HPDE6-E6E7 (cell line): ENCODE data around the gene CYB561.
A peak's percentile ranks its signal among the peaks of the same experiment; 100 is the strongest.

Experiments used
- DNase-seq: peaks from one replicate; pipeline ENCODE4 v3.0.0; 2011; ENCODE audit warnings: missing footprints; ENCODE audit errors: extremely low spot score

The CYB561 gene, protein sequence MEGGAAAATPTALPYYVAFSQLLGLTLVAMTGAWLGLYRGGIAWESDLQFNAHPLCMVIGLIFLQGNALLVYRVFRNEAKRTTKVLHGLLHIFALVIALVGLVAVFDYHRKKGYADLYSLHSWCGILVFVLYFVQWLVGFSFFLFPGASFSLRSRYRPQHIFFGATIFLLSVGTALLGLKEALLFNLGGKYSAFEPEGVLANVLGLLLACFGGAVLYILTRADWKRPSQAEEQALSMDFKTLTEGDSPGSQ

DNA sequence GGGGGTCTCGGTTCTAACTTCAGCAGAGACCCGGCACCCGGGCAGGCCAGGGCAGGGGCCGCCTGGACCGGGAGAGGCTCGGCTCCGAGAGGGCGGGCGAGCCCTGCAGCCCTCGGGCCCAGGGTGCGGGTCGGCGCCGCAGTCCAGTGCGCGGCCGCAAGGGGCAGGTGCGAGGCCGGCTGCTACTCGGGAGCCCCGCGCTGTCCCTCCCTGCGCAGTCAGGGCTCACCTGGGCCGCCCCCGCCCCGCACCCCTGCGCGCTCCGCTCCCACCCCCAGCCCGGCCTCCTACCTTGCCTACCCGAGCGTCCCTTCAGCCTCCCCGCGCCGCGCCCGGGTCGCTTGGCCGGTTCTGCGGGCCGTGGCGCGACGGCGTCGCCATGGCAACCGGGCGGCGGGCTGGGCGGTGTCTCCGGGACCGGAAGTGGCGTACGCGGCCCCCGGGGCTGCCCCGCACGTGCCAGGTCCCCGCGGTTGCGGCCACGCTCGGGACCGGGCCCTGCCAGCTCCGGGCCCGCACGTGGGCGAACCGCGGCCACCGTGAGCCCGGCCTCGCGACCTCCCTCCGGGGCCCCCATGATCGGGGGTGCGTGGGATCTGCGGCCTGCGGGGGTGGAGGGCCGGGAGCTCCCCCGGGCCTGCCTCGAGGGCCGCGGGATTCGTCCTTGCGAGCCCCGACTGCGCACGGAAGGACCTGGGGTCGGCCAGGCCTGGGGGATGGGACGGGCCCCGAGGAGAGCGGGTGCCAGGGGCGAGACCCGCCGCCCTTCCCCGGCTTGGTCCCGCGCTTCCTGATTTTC lies at the start of gene CYB561:
TSS of gene CYB561 (minus strand) at position 353 of the 799 bp plus-strand sequence. CDS start 8,759 bp downstream, outside the sequence.
- DNase-seq, result peak; percentile 81

DNA sequence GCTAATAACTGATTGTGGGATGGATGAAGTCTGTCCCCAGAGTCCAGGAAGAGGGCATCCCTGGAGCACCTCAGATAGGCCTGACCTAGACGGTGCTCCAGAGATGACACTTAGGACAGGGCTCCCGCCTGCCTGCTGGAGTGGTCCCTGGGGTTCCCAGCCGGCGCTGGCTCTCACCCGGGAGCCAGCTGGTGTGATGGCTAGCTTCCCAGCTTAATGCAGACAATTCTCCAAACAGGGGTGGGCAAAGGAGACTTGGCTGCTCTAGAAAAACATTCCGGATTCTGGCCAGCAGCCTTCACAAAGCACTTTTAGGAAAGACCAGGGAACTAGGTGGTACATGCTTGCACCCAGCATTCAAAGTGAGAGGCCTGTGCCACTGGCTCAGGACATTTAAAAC lies 49.4 kb upstream of the CYB561 start:
- no peak for DNase-seq

DNA sequence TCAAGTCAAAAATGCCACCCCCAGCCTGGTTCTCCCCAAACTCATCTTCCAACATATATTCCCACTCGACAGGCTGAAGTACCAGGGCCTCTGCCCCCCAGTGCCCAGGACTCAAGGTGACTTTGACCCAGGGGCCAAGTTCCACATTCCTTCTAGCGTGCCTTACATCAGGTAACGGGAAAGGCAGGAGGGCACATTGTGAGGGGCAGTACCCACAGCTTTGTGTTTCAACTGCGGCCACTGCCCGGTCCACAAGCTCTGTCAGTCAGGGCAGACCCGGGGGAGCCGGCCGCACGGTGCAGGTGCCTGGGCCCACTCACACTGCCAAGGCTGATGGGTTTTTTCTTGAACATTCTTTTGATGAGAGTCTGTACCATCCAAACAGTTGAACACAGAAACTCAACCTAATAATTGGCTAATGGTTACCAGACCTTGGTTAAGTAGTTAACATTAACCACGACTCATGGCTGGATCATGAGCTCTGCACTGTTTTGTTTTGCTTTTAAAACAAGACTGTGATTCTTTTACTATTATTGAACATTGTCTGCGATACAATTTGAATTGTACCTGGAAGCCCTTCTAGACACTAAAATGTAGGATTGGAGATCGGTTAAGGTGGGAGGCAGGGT lies 48.3 kb upstream of the CYB561 start:
- no peak for DNase-seq

DNA sequence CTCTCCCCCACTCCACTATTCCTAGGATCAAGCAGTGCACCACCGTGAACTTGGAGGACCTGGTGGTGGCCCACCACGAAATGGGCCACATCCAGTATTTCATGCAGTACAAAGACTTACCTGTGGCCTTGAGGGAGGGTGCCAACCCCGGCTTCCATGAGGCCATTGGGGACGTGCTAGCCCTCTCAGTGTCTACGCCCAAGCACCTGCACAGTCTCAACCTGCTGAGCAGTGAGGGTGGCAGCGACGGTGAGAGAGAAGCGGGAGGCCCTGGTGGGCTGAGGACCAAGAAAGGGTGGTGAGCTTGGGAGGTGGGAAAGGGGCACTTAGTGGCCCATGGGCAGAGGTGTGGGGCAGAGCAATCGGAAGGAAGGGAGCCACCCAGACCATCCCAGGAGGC lies 47.3 kb upstream of the CYB561 start:
- no peak for DNase-seq

DNA sequence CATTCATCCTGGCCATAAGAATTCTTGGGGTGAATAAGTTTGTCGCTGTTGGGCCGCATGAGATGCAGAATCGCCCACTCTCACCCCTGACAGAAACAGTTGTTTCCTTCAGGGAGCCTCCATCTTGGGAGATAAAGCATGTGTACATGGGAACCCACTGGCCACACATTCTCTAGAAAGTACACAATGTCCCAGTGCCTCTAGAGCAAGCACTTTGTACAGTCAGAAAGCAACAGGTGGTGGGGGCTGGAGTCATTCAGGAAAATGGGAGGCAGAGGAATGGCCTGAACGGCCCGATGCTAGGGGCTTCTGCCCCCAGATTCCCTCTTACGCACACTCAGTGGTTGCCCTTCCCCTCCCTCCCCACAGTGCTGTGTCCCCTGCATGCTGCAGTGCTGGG lies 46.8 kb upstream of the CYB561 start:
- no peak for DNase-seq

DNA sequence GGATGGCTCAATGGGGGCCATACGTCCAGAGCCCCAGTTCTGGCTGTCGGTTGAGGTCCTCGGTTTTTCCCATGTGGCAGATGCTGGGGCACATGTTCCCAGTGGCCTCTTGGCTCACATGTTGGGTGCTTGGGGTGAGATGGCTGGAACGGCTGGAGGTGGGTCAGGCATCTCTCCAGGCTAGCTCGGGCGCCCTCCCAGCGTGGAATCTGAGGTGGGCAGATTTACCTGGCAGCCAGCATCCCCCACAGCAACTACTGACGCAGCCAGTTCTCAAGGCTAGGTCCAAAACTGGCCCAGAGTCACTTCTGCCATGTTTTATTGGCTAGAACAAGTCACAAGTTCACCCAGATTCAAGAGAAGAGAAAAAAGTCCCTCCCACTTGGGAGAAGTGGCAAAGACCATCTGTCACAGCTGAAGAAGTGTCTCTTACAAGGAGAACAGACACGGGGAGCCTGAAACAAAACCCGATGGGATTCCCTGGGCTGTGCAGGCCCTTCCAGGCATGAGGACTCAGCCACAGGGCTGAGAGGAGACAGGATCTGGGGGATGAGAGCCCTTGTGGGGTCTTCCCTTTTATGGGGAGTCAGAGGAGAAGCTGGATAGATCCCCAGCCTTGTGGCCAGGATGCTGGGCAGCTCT lies 46.0 kb upstream of the CYB561 start:
- DNase-seq, result no peak

DNA sequence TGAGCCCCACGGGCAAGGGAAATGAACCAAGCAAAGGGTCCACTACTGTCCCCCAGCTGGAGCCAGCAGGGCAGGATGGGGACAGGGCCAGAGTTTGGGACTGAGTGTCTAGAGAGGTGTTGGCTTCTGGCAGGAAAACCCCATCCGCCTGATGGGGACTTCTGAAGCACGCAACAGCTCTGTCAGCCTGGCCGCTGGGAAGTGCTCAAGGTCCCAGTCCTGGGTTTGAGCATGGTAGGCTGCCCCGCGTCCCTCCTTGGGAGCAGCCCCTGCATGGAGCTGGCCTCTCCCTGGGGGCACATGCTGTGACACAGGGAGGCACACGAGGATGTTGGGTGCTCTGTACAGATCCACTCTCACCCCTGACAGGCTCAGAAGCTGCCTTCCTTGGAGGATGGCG lies 45.3 kb upstream of the CYB561 start:
- DNase-seq, result no peak

DNA sequence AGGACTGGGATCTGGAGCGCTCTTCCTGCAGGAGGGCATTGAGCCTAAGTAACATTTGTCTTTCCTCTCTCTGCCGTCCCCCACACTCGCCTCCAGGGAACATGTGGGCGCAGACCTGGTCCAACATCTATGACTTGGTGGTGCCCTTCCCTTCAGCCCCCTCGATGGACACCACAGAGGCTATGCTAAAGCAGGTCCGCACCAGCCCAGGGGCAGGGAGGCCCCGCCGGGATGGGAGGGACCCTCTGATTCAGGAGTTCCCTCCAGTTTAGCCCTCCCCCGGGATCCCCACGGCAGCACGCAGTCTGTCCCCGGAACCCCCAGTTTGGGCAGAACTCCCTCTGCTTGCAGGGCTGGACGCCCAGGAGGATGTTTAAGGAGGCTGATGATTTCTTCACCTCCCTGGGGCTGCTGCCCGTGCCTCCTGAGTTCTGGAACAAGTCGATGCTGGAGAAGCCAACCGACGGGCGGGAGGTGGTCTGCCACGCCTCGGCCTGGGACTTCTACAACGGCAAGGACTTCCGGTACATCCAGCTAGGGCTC lies 44.8 kb upstream of the CYB561 start:
- no peak for DNase-seq

DNA sequence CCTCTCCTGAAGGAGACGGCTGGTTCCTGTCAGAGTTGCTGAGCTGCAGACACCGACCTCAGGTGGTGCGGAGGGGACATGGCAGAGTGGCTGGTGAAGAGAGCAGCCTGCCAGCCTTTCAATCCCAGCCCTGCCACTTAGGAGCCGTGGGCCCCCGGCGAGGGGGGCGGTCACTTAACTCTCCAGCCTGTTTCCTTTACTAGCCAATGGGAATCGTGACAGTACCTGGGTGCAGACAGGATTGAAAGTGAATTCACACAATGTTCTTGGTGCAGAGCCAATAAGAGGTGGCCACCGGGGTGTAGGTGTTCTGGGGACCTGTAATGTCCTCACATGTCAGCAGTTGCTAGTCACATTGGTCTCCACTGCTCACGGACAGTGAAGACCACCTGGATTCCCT lies 44.2 kb upstream of the CYB561 start:
- no peak for DNase-seq

DNA sequence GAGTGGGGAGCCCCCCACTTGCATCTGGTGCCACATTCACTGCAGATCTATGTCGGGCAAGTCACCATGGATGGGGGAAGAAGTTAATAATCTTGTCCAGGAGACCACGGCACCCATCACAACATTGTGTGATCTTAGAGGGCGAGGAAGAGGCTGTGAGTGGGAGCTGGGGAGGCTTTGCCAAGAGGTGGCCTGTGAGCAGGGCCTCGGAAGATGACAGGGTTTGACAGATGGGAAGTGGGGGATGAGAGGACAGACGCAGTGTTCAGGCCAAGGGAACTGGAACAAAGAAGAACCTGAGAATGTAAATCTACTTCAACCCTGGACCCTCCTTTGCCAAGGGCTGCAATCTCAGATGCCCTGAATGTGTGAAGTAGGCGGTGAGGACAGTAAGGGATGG lies 43.2 kb upstream of the CYB561 start:
- no peak for DNase-seq

DNA sequence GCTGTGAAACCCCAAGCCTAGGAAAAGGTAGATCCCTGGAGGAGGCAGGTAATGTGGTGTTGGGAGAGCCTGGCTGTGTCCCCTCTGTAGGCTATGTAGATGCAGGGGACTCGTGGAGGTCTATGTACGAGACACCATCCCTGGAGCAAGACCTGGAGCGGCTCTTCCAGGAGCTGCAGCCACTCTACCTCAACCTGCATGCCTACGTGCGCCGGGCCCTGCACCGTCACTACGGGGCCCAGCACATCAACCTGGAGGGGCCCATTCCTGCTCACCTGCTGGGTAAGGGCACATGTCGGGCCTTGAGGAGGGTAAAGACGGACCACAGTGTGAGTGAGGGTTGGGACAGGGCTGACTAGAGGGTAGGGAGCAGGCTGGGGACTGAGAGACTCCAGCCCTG lies 42.7 kb upstream of the CYB561 start:
- DNase-seq, result no peak

DNA sequence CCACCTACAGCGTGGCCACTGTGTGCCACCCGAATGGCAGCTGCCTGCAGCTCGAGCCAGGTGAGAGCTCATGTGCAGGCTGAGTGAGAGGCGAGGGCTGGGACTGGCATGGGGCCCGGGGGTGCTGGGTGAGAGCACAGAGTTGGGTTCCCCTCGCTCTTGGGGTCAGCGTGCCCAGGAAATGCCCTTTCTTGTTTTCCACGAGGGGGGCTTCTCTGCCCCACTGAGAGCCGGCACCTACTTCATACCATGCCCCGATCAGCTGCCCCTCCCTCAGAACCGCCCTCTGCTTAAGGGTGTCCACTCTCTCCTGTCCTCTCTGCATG lies 40.9 kb upstream of the CYB561 start:
- DNase-seq, result no peak

DNA sequence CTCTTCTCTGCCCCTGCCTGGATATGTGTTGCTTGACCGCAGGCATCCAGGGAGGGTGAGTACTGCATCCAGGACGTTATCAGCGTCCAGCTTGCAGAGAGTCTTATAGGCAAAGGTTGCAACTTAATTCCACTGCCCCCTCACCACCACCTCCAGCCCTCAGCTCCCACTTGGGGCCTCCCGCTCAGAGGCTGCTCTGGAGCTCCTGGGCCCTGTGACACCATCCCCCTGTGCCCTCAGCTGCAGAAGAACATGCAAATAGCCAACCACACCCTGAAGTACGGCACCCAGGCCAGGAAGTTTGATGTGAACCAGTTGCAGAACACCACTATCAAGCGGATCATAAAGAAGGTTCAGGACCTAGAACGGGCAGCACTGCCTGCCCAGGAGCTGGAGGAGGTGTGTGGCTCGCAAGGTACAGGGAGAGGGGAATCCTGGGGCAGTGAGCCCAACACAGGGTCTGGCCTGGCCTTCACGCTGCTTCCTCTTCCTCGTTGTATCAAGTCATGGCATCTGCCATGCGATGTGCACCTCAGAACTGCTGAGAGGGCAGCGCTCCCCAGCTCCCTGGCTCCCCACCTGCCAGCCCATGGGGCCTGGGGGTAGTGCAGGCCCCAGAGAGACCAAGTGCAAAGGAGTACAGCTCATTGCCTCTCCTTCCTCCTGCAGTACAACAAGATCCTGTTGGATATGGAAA lies 40.4 kb upstream of the CYB561 start:
- DNase-seq, result no peak

DNA sequence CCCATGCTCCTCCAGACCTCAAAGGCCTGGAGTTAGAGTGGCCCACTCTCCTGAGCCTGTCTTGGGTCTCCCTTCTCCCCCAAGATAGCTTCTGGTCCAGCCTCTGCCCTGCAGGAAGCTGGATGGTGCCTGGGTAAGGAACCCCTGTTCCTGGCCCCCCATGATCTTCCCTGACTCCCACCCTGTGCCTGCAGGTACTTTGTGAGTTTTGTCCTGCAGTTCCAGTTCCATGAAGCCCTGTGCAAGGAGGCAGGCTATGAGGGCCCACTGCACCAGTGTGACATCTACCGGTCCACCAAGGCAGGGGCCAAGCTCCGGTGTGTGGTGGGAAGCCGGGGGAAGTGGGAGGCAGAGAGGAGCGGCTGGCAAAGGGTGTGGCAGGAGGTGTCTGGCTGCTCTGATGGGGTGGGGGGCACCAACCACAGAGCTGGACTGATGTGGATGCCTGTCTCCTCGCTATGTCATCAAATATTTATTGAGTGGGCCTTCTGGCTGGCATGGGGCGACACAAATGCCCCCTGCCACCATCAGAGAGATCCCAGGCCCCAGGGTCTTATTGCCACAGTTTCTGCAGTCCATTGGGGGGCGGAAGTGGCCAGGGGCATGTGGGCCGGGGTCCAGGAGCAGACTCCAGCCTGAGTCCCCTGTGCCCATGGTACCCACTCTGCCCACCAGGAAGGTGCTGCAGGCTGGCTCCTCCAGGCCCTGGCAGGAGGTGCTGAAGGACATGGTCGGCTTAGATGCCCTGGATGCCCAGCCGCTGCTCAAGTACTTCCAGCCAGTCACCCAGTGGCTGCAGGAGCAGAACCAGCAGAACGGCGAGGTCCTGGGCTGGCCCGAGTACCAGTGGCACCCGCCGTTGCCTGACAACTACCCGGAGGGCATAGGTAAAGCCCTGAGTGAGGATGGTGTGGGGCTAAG lies 37.8 kb upstream of the CYB561 start:
- no peak for DNase-seq

DNA sequence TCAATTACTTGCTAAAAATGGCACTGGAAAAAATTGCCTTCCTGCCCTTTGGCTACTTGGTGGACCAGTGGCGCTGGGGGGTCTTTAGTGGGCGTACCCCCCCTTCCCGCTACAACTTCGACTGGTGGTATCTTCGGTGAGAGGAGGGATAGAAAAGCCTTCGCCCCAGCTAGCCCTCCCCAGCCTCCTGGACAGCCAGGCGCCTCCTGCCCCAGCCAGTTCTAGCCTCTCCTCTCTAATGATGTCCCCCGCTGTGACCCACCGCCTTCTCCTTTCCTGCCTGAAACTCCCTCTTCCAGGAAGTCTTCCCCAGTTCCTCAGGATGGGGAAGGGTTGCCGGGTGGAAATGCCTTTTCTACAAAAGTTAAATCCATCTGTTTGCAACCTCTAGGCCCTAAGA lies 36.9 kb upstream of the CYB561 start:
- DNase-seq, result no peak

DNA sequence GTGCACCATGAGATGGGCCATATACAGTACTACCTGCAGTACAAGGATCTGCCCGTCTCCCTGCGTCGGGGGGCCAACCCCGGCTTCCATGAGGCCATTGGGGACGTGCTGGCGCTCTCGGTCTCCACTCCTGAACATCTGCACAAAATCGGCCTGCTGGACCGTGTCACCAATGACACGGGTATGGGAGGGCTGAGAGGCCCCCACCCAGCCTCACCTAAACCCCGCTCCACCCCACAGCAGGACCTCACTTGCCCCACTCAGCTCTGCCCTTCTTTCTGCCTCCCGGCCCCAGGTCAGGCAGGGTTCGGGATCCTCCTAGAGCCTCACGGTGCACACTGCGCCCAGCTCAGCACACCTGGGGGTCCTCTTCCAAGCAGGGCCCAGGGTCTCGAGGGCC lies 36.4 kb upstream of the CYB561 start:
- DNase-seq, result no peak

DNA sequence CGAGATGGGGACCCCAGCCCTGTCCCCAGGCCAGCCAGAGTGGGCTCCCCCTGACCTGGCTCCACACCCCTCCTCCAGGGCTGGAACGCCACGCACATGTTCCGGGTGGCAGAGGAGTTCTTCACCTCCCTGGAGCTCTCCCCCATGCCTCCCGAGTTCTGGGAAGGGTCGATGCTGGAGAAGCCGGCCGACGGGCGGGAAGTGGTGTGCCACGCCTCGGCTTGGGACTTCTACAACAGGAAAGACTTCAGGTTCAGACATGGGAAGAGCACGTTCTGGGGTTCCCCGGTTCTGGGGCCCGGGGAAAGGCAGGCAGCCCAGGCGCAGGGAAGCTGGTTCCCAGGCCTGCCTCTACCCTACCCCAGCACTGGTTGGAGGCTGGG lies 35.4 kb upstream of the CYB561 start:
- DNase-seq, result no peak

DNA sequence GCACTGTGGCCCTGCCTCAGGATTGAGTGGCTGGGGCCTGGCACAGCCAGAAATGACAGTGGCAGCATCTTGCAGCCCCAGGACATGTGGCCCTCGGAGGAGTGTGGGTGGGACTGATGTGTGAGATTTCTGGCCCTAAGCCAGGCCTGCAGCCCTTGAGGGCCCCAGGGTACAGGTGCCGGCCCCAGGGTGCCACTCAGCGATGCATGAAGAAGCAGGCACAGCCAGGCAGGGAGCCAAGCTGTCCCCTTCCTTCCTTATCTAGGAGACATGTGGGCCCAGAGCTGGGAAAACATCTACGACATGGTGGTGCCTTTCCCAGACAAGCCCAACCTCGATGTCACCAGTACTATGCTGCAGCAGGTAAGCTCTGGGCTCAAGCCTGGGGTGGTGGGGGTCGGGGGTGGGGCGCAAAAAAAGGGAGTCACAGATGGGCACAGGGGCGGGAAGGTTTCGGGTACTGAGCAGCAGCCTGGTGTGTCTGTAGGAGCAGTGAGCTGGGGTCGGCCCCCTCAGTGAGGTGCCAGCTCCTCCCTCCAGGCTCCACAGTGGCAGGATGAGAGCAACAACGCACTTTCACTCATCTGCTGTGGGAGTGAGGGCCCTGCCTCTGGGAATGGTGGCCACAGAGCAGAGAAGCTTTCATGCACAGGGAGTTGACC lies 34.9 kb upstream of the CYB561 start:
- no peak for DNase-seq

DNA sequence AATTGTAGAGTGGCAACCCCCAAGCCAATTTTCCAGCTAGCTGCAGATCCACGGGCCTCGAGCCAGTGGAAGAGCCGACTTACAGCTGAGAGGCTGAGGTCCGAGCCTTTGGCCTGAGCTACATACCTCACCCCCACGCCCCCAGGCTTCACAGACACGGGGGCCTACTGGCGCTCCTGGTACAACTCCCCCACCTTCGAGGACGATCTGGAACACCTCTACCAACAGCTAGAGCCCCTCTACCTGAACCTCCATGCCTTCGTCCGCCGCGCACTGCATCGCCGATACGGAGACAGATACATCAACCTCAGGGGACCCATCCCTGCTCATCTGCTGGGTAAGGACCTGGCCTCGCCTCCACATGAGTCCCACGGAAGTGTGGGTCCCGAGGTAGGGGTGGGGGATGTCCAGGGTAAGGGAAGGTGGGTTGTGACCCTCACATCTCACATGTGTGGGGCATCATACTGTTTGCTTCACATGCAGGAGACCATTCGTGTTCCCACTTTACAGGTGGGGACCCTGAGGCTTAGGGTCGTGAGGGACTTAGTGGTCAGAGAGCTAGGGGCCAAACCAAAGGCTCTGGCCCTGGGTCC lies 34.2 kb upstream of the CYB561 start:
- no peak for DNase-seq
